Measurements from ENCODE around the gene INSYN1.

Gene INSYN1

DNA sequence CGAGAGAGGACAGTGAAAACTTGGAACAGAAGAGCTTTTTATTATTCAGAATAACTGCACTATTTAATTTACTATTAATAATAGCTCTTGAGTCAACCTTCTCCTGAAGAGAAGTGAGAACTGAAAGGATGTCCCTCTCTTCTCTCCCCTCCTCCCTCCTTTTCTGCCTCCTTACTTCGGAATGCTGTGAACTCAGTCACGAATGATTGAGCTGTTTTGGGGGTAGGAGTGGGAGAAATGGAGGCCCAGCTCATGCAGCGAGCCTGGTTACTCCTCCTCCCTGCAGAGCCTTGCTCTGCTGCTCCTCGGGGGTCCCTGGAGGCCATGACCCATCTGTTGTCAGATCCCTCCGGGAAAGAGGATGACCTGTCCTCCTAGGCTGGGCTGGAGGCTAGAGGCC is 20.3 kb upstream of the INSYN1 start:
- no peak for DNase-seq

DNA sequence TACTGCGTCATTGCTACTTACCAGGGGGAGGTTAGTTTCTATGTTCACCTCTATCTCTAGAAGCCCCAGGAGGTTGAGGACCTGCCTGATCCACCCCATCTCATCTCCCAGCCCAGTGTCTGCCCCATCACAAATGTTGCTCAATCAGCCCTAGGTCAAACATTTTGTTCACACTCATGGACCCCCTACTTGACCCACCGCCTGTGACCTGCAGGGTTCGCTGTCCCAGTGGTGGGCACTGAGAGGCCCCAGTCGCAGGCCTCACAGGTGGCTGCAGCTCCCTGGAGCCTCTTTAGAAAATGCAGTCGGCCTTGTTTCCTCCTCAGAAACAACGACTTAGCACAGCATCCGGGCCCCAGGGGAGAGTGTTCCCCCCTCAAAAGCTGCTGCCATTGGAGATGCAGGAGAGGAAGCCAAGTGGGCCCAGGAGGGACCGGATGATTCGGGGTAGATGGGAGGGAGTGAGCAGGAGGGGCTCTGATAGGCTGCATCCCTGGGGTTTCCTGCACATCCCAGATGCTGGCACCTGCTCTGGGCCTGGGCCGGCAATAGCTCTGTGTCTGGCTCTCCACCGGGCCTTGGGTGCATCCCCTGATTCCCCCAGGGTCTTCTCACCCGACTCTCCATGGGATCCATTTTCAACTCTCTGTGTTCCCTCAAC is 18.4 kb upstream of the INSYN1 start:
- no peak for DNase-seq

DNA sequence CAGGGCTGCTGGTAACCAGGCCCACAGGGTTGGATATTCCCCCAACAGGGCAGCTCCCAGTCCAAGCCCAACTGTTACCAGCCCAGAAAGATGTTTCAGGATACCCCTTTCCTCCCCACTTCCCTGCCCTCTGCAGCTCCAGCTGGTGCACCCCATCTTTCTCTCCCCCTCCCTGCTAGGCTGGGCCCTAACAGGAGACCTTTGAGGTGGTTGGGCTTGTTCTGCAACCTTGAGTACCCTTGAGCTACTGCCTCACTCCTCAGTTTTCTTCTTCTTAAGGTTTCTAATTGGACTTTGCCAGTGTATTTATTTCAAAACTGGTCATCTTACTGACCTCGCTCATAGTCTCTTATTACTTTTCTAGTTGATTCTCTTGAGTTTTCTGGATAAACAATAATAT is 16.9 kb upstream of the INSYN1 start:
- no peak for DNase-seq

DNA sequence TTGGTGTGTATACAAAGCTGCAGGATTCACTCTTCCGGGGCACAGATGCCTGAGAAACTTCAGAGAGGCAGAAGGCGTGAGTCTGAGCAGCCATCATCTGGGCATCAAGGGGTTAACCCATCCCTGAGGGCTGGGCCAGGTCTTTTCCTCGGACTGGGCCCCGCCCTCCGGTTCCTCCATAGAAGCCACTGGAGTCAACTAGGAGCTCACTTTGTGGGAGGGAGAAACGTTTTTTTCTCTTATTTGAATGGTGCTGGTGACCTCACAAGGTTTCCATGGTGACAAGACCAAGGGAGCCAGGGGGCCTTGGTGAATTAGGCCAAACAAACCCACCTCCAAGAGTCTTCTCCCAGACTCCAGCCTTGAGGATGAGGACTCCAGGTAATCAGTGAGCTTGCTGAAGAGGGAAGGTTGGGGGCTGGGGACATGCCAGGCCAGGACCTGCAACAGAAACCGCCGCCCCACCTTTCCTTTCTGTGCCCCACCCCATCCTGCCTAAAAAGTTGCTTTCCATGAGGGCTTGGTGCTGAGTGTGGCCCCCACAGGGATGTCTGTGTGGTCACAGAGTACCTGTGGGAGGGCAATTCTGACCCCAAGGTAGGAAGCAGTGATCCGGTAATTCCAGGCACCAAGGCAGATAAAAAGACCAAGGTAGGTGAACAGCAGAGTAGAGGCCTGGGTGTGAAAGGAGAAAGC is 14.8 kb upstream of the INSYN1 start:
- no peak for DNase-seq

DNA sequence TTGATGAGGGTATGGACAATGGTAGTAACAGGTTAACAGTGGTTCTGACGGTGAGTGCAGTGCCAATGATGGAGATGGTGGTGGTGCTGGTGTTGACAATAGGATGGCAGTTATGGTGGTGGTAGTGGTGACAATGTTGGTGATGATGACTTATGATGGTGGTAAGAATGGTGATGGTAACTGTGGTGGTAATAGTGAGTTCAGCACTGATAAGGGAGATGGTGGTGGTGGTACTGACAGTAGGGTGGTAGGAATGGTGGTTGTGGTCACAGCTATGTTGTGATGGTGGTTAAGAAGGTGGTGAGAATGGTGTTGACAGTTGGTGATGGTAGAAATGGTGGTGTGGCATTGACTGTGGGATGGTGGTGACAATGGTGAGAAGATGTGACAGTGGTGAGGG is 13.4 kb upstream of the INSYN1 start:
- DNase-seq, result no peak

DNA sequence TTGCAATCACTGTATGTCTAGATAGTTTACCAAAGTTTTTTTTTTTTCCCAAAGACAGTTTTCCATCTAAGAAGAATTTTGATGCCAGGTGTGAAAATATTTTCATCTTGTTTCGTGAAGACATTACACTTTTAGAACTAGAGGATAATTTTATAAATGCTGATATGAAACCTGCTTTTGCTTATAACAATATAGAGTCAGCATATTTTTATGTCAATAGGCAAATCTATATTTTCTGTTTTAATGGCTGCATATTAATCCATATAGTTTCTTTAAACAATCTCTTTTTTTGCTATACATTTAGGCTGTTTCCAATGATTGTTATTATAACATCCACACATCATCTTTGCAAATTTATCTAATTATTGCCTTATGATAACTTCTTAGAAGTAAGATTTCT is 12.6 kb upstream of the INSYN1 start:
- DNase-seq, result no peak

DNA sequence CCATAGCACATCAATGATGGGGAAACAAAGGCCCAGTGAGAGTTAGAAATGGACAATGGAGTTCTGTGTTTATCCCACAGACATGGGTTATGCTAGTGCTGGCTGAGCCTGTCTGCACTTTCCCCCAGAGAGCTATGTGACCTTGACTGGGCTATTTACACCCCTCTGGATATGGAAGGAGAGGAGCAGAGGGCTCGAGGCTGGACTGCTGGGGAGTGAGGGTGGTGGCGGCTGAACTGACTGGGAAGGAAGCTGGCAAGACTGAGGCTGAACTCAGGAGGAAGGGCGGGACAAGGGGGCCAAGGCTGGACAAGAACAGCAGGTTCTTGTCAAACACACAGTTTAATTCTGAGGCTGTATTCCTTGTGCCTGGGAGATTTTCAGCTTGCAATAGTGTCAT is 10.8 kb upstream of the INSYN1 start:
- DNase-seq, result no peak

DNA sequence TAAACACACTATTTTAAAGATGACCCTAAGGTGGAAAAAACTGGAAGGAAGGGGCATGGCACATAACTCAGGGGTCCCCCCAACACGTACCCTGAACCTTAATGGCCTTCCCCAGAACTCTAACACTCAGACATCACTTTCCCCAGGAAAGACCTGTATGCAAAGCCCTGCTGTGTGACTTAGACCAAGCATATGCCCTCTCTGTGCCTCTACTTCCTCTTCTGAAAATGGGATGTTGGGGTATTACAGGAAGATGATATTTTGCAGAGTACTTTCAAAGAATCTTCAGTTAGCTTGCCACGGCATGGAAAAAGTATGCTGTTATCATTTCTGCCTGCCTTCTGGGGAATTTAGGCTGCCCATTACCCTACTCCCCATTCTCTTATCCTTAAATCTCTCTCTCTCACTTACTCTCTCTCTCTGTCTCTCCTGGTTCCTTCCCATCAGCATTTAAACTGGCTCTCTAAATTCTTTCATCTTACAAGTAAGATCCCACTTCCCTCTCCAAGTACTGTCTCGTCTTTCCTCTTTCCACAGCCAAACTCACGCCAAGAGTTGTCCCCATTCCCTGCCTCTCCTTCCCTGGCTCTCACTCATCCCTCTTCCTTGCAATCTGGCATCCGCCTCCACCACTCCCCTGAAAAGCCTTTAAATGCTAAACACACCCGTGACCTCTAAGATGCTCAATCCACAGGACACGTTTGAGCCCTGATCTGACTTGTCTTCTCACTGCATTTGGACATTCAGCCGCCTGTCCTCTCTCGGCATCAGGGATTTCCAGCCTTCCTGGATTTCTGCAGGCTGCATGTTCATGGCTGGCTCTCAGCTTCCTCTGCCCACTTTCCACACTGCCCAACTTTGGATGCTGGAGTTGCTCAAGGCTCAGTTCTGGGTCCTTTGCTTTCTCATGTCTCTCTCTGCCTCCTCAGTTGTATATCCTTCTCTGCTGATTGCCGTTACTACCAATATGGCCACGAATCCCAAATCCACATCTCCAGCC is 7.5 kb upstream of the INSYN1 start:
- DNase-seq, result no peak

DNA sequence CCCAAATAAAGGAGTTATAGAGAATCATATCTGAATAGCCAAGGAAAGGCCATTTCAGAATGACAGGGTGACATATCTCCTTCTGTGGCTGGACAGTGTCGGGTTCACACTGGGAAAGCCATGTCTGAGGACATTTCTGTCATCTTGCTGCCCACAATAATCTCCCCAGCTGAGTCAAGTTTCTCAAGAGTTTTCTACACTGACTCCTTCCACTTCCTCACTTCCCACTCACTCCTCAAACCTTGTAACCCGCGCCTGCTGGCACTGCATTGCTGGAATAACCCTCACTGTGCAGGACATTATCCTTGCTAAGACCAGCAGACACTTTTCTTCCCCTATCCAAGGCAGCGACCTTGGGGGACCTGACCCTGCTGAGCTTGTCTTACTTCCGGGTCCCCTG is 5.3 kb upstream of the INSYN1 start:
- no peak for DNase-seq

DNA sequence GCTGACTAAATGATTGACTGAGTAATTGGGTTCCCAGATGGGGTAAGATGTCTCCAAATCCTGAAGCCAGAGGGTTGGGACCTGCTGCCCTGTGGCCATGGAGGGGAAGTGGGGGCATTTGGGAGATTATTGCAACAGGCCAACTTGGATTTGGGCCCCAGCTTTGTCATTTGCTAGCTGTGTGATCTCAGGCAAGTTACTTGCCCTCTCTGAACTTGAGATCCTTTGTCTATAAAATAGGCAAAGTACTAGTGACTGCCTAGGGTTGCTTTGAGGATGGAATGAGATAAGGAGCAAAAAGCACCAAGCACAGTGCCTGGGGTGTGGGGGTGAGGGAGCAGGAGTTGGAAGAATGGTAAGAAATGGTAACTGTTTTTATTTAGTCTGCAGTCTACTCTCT is 4.4 kb upstream of the INSYN1 start:
- no peak for DNase-seq

DNA sequence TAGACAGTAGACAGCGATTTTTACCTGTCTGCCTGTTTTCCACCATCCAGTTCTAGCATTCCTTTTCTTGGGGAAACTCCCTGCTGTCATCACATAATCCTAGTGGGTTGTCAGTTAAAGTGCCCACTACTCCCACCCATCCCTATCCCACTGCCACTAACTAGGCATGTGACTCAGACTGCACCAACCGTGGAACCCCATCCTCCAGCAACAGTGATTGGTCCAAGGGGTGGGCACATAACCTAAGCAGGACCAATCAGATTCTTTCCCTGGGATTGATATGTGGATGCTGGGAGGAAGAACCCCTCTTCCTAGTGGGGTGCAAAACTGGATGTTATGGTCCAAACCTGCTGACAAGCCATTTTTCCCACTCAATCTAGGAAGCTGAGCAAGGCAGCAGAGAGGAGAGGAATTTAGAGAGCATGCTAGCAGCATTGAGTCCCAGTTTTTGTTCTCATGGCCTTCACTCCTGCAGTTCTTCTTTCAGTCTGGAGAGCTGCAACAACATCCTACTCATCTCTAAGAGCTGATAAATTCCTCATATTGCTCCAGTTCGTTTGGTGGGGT is 3.9 kb upstream of the INSYN1 start:
- DNase-seq, result no peak

DNA sequence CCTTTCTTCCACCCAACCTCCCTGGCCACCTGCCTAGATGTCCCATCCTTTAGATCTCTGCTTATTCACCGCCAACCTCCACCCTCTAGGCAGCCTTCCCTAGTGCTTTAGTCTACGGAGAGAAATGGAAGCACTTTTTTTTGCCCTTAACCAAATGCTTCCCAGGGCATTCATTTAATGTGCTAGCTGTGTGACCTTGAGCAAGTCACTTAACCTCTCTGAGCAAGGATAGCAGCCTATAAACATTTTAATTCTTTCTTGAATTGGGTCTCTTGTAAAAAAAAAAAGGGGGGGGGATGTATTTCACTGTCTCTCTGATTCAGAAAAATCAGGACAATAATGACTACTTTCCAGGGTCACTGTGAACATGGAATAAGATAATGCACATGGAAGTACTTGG is 3.2 kb upstream of the INSYN1 start:
- DNase-seq, result no peak

DNA sequence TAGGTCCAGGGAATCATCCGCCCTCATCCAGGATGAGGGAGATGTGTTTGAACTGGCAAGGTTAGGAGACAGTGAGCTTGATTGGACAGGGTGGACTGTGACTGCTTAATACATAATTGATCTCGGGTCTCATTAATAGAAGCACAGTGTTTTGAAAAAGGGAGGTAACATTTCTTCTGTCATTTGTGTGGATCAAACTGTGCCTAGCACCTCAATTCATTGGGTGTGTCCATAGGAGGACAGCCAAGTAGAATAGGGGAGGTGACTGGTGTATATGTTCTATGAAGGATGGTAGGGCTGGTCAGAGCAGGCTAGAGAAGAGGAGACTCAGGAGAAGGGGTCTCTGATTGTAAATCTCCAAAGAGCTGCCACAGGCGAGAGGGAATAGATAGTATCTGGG is 2.8 kb upstream of the INSYN1 start:
- no peak for DNase-seq

DNA sequence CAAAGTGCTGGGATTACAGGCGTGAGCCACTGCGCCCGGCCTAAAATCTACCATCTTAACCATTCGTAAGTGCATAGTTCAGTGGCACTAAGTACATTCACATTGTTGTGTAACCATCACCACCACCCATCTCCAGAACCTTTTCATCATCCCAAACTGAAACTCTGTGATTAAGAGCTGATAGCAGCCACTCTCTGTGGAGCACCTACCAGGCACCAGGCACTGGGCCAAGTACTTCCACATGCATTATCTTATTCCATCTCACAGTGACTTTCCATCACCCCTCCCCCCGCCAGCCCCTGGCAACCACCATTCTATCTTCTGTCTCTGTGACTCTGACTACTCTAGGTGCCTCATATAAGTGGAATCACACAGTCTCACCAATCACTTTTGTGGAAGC is 2.3 kb upstream of the INSYN1 start:
- no peak for DNase-seq

DNA sequence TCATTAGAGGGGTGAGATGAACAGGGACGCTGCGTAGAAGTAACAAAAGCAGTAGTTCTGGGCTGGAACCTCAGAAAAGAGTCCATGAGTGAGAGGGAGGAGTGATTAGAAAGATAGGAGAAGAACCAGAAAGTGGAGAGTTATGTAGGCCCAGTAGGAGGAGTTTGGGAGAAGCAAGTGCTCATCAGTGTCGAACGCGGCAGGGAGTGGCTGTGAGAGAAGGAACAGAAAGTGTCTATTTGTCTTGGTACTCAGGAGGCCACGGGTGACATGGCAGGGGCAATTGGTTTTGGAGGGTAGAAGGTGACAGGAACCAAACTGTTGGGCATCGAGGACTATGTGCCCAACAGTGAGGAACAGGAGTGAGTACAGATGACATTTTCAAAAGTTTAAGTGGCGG is 1.3 kb upstream of the INSYN1 start:
- DNase-seq, result no peak

DNA sequence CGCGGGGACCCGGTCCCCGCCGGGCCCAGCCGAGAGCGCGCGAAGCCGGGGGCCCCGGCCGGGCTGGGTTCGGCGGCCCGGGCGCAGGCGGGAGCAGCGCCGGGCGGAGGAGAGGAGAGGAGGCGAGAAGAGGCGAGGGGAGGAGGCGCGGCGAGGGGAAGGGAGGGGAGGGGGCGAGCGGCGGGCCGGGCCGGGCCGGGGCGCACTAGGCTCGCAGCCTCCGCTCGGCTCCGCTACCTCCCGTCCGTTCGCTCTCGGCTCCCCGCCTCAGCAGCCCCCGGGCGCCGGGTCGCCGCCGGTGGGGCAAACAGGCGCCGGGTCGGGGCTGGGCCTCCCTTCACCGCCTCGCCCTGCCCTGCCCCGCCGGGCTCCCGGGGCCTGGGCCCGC is 351 bp downstream of the INSYN1 start:
- DNase-seq, result no peak

DNA sequence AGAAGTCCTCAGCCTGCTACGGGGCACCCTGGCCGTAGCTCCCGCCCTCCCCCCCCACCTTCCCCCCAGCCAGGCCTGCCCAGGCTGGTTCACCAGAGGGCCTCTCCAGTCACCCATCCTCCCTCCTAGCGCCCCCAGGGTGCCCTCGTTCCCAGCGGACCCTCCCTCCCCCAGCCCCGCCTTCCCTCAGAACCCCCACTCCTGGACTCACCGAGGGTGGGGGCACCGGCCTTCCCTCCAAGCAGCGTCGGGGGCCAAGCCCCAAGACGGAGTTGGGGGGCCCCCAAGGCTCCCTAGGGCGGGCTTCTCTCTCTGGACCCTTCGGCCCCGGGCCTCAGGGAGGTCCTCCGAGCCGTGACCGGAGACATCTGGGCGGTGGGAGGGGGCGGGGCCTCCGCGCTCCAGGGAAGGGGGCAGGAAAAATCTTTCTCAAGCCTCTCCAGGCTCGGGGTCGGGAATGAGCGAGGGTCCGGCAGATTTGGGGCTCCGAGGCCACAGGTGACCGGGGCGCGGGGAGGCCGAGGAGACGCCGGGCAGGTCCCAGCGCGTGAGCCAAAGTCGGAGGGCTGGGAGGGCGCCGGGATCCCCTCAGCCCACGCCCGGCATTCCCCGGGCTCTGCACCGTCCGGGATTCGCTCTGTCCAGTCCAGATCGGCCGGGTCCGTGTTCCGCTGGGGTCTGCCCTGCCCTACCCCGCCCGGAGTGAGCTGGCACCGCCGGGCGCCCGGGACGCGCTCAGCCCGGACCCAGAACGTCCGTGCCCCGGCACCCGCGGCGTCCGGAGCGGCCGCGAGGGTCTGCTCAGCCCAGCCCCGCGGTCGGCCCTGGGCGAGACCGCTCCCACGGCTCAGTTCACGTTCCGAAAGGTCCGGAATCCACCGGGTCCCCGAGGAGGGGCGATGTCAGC is 999 bp downstream of the INSYN1 start:
- no peak for DNase-seq

DNA sequence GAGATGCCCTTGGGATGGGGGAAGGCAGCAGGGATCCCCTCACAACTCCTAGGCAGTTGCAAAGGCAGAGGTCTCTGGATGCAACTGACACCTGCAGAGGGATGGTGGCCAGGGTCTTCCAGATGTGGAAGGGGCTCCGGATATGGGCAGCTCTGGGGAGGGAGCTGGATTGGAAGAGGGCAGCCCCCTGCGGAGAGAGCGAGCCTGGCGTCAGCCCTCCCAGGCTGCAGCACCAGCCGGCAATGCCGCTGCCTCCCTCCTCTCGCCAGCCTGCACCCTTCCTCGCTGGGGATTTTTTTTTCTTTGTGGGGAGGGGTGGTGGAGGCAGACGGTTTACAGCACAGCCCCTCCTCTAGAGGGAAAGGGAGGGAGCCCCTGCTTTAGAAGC is 1.6 kb downstream of the INSYN1 start:
- no peak for DNase-seq

DNA sequence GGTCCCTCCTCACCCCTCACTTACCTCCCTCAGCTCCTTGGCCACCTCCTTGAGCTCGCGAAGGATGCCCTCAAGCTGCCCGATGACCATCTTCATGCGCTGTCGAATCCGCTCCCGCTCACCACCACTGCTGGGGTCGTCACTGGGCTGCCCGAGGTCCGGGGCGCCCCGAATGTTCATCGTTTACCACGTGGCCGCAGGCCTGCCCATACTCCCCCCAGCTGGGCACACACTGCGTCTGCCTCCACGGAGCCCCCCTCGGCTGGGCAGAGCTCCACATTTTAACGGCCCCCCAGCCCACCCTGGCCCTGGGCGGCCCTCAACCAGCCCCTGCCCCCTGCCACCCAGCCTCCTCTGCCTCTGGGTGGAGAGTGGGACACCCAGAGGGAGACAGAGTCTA is 2.2 kb downstream of the INSYN1 start:
- DNase-seq, result no peak

DNA sequence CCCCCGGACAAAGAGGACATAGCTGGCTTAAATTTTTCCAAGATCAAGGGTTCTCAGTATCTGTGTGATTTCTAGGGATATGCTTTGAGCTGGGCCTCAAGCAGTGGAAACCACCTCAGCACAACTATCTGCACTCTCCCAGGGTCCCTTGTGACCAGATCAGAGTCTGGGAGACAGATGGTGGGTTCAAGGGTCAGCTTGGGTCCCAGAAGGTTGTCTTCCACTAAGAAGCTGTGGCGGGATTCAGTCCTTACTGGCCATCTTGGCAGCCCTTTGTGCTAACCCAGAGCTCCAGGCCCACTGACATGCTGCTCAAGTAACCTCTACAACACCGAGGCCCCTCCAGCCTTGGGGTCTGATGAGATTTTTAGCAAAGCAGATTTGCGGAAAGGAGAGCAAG is 2.7 kb downstream of the INSYN1 start:
- no peak for DNase-seq

DNA sequence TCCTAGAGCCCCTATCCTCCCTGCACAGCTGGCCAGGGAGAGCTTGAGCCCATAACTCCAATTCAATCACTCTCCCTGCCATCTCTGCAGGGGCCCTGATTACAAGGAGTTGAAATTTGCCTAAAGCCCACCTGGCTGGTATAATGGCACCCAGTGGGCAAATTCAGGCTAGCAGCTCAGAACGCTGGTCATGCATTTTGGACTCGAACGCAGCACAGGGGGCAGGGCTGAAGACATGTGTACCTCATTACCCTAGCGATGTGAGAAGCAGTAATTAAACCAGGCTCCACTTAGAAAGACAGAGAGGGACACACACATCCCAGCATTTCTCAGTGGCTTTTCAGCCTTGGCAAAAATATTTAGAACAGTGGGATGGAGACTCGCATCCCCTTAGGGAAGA is 3.2 kb downstream of the INSYN1 start:
- DNase-seq, result no peak

DNA sequence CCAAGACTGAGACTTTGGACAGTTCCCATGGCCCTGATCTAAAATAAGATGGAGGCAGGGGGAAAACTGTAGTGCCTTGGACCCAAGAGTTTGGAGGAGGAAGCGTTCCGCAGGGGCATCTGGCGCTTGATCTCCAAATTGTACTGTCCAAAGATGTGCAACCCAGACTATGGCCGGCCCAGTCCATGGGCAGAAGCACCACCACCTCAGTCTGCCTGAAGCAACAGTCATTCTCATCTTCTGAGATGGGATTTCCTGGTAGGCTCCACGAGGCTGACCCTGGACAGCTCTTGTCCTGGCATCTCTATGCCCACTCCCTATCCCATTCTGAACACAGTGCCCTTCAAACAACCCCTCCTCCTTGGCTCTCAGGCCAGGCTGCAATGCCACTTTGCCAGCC is 3.6 kb downstream of the INSYN1 start:
- no peak for DNase-seq

DNA sequence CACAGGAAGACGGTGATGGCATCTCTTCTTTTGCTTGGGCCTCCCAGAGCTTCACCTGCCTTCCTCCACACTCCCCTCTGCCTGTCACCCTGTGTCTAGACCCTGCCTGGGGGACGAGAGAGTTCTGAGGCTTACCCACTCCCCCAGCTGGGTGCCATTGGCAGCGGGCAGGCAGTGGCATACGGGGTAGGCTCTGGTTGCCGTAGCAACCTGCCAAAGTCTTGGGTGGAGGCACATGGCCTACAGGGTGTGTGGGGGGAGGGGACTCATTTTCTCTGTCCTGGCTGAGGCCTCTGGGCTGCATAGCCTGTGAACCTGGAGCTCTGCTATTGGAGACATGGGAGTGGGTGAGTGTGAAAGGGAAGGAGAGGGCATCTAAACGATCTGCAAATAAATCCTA is 4.4 kb downstream of the INSYN1 start:
- no peak for DNase-seq
